Naive thymus-derived CD4-positive, alpha-beta T cell (primary cell): ENCODE measurements around the gene TMEM255A. TPM values are rescaled to one million over a fixed set of nuclear protein-coding genes. Genes with fewer than 3 reads are reported as not detected.

ENCODE experiments used
- ATAC-seq: fragments of 150-1000 bp; cut with Tn5 transposase; 2 replicates; pipeline ENCODE4 v1.10.0; 2021; ENCODE audit warnings: mild to moderate bottlenecking, moderate library complexity
- CTCF ChIA-PET: fragments of 350-600 bp; sonication (Branson Sonifier 250); formaldehyde crosslinking; loops from one replicate; lab custom pipeline; 2021; ENCODE audit warnings: antibody characterized with exemption; lab: Charles Lee
- POLR2A ChIA-PET: fragments of 350-600 bp; sonication (Branson Sonifier 250); formaldehyde crosslinking; loops from one replicate; lab custom pipeline; 2021; ENCODE audit warnings: antibody characterized with exemption, inconsistent platforms; lab: Charles Lee
- DNase-seq, 9 donors: peaks; one replicate each; pipeline versions ENCODE4 v3.0.0 to v3.0.0-alpha.2; 2020 to 2022; ENCODE audit warnings: mixed read lengths in 1 of 9
- H3K27ac ChIP-seq: one replicate; pipeline ENCODE4 v1.7.0; 2013; ENCODE audit warnings: mild to moderate bottlenecking, low read depth, low read length, moderate library complexity
- H3K27me3 ChIP-seq, 2 donors: one replicate each; pipeline ENCODE4 v1.7.0; 2013; ENCODE audit warnings: low read length in 2 of 2, mild to moderate bottlenecking in 2 of 2, moderate library complexity in 2 of 2; ENCODE audit not compliant: control insufficient read depth in 2 of 2, insufficient read depth in 2 of 2
- H3K36me3 ChIP-seq, 3 experiments: 1 replicate in 2 of 3; 2 replicates in 1 of 3; pipeline ENCODE4 v1.7.0; 2013; ENCODE audit warnings: low read length in 3 of 3, mild to moderate bottlenecking in 3 of 3, moderate library complexity in 1 of 3; ENCODE audit not compliant: insufficient read depth in 3 of 3, control insufficient read depth in 2 of 3
- H3K4me1 ChIP-seq, 2 donors: one replicate each; pipeline ENCODE4 v1.7.0; 2013; ENCODE audit warnings: low read length in 2 of 2, mild to moderate bottlenecking in 2 of 2, moderate library complexity in 1 of 2; ENCODE audit not compliant: control insufficient read depth in 2 of 2, insufficient read depth in 2 of 2
- H3K4me3 ChIP-seq: 2 replicates; pipeline ENCODE4 v1.7.0; 2013; ENCODE audit warnings: mild to moderate bottlenecking, low read length
- H3K9me3 ChIP-seq, 3 experiments: 1 replicate in 2 of 3; 2 replicates in 1 of 3; pipeline ENCODE4 v1.7.0; 2013; ENCODE audit warnings: low read length in 3 of 3; ENCODE audit not compliant: control insufficient read depth in 2 of 3
- H3K27ac Mint-ChIP-seq, 9 donors: one replicate each; pipeline ENCODE4 v1.8.0; 2020 to 2022; ENCODE audit warnings: mixed read lengths in 9 of 9, mild to moderate bottlenecking in 8 of 9, moderate library complexity in 5 of 9, inconsistent platforms in 2 of 9
- H3K27me3 Mint-ChIP-seq, 5 donors: one replicate each; pipeline ENCODE4 v1.8.0; 2021 to 2022; ENCODE audit warnings: mixed read lengths in 5 of 5, mild to moderate bottlenecking in 1 of 5
- H3K36me3 Mint-ChIP-seq, 5 donors: one replicate each; pipeline ENCODE4 v1.8.0; 2020 to 2022; ENCODE audit warnings: mixed read lengths in 5 of 5, mild to moderate bottlenecking in 3 of 5, inconsistent platforms in 1 of 5
- H3K4me1 Mint-ChIP-seq, 7 donors: one replicate each; pipeline ENCODE4 v1.8.0; 2020 to 2022; ENCODE audit warnings: mixed read lengths in 7 of 7, mild to moderate bottlenecking in 3 of 7, inconsistent platforms in 1 of 7
- H3K4me3 Mint-ChIP-seq, 10 donors: one replicate each; pipeline ENCODE4 v1.8.0; 2020 to 2022; ENCODE audit warnings: mild to moderate bottlenecking in 10 of 10, mixed read lengths in 10 of 10, moderate library complexity in 6 of 10, inconsistent platforms in 2 of 10
- H3K9me3 Mint-ChIP-seq, 11 donors: one replicate each; pipeline ENCODE4 v1.8.0; 2020 to 2022; ENCODE audit warnings: mixed read lengths in 11 of 11, mild to moderate bottlenecking in 4 of 11, inconsistent platforms in 1 of 11, moderate library complexity in 1 of 11
- intact Hi-C, 2 donors: fragments of 100-400 bp; cut with micrococcal nuclease; formaldehyde crosslinking; loops; one replicate each; pipeline ENCODE4 v1.15.1; 2023
- polyA plus RNA-seq, 2 donors: library from polyadenylated mRNA; unstranded; fragments of 300-500 nt; fragmentation: Illumina TruSeq; gene quantifications; one replicate each; pipeline ENCODE4 v1.2.3, GENCODE V29; 2021
- total RNA-seq, 6 experiments: library from RNA in 5 of 6; stranded (reverse) in 5 of 6; gene quantifications; 1 replicate in 5 of 6; 2 replicates in 1 of 6; pipeline ENCODE4 v1.2.3 and lab custom pipeline; 2021 to 2026

The TMEM255A gene
- total and polyA plus RNA-seq, 7 experiments from 2014 or later = 0.06 to 1.2 (median 0.12) TPM; not detected in 4

GRCh38 chrX:120294651-120295050 lies 16.6 kb downstream of the TMEM255A start:
- no peaks in the 10 kb centered on the region for H3K9me3 ChIP-seq
- ChIA-PET POLR2A (interaction anchor here (0.7 kb wide), 2 partner anchors 13 to 25 kb away, joined by 3 read pairs; no protein-coding TSS in a partner anchor), CTCF (interaction anchor here (1.5 kb wide), 1 partner anchor 14 kb away, joined by 6 read pairs; no protein-coding TSS in a partner anchor)
- no peak overlapping the region for H3K4me3 ChIP-seq
- no peaks in the 10 kb centered on the region for H3K27me3 Mint-ChIP-seq
- no peak for DNase-seq
- no peaks in the 10 kb centered on the region for H3K36me3 Mint-ChIP-seq
- H3K9me3 Mint-ChIP-seq = peaks cover 0 to 3% (median 0%) of the 10 kb centered on the region in 11 donors
- no peaks in the 10 kb centered on the region for H3K36me3 ChIP-seq
- H3K4me1 Mint-ChIP-seq = peaks cover 0 to 14% (median 5%) of the 10 kb centered on the region in 7 donors
- intact Hi-C loops = no loop called here
- no peaks in the 10 kb centered on the region for H3K27me3 ChIP-seq
- ATAC-seq = no peak
- no peak overlapping the region for H3K27ac ChIP-seq
- peaks cover 0 to 9% of the 10 kb centered on the region in 2 donors for H3K4me1 ChIP-seq
- no peak overlapping the region for H3K27ac Mint-ChIP-seq
- peak overlapping the region in 1 of 10 donors; percentile 8 for H3K4me3 Mint-ChIP-seq

DNA sequence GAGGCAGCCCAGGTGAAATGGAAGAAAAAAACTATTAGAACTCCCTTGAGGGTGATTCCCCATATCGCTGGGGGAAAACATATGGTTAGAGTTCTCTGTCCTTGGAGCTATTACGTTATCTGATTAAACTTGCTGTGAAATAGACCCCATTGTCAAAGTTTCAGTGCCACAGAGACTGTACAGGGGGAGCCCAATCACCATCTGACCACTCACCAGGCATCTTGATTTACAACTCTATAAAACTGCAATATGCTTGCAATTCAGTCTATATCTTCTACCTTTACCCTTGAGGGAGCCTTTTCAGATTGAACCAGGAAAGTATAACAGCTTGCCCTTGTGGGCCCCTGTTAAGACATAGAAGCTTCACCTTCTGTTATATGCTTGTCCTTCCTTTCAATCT lies 18.2 kb downstream of the TMEM255A start:
- Histone ChIP-seq H3K27ac (no peak overlapping the region), H3K4me1 (peaks cover 0 to 9% of the 10 kb centered on the region in 2 donors), H3K27me3 (no peaks in the 10 kb centered on the region), H3K4me3 (no peak overlapping the region), H3K36me3 (no peaks in the 10 kb centered on the region), H3K9me3 (no peaks in the 10 kb centered on the region)
- no peak overlapping the region for H3K27ac Mint-ChIP-seq
- H3K36me3 Mint-ChIP-seq = no peaks in the 10 kb centered on the region
- H3K9me3 Mint-ChIP-seq = peaks cover 0 to 3% (median 0%) of the 10 kb centered on the region in 11 donors
- ChIA-PET CTCF (no interaction called here), POLR2A (interaction anchor here (0.6 kb wide), 1 partner anchor 431 kb away, joined by 3 read pairs; no protein-coding TSS in a partner anchor)
- no peak overlapping the region for H3K4me3 Mint-ChIP-seq
- no peak for DNase-seq
- ATAC-seq = no peak
- H3K27me3 Mint-ChIP-seq = no peaks in the 10 kb centered on the region
- intact Hi-C loops = no loop called here
- peaks cover 0 to 14% (median 5%) of the 10 kb centered on the region in 7 donors for H3K4me1 Mint-ChIP-seq

DNA sequence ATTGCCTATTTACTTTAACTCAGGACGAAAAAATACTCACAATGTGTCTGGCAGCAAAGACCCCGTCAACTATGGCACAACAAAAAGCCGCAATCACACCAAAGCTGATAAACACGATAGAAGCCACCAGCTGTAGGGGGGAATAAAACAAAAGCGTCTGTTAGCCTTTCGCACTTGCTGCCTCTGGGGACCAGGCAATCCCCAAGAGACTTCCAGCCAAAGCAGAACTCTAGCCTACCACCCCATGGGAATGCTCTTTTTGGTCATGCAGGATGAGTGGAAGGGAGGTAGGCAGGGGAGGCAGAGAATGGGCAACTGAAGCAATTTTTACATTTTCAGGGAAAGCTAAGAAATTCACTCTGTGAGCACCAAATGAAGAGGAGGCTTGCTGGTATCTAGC lies 20.1 kb downstream of the TMEM255A start:
- Mint-ChIP-seq H3K36me3 (no peaks in the 10 kb centered on the region), H3K27me3 (no peaks in the 10 kb centered on the region), H3K27ac (no peak overlapping the region), H3K9me3 (peaks cover 0 to 3% (median 0%) of the 10 kb centered on the region in 11 donors), H3K4me3 (no peak overlapping the region), H3K4me1 (peaks cover 0 to 14% (median 5%) of the 10 kb centered on the region in 7 donors)
- ATAC-seq (no peak), DNase-seq (no peak)
- ChIA-PET POLR2A (no interaction called here), CTCF (interaction anchor here (0.7 kb wide), 1 partner anchor 40 kb away, joined by 3 read pairs; the partner anchor contains the start of gene ZBTB33)
- Histone ChIP-seq H3K4me3 (no peak overlapping the region), H3K9me3 (no peaks in the 10 kb centered on the region), H3K4me1 (peaks cover 0 to 9% of the 10 kb centered on the region in 2 donors), H3K27me3 (no peaks in the 10 kb centered on the region), H3K36me3 (no peaks in the 10 kb centered on the region), H3K27ac (no peak overlapping the region)
- intact Hi-C loops = no loop called here

DNA sequence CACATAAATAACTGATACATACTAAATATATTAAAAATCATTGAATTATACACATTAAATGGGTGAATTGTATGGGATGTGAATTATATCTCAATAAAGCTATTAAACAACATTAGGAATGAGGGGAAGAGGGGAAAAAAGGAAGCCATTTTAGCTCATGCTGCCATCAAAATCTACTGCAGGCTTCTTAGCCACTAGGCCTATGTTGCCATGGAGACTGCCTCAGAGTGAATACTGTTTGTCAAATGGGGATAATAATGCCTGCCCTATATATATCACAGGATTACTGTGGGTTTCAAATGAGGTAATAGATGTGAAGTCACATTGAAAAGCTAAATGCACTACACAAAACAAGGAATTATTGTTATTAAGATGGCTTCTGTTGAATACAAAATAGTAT lies 21.2 kb downstream of the TMEM255A start:
- Mint-ChIP-seq H3K36me3 (no peaks in the 10 kb centered on the region), H3K9me3 (peaks cover 0 to 3% (median 0%) of the 10 kb centered on the region in 11 donors), H3K27ac (no peak overlapping the region), H3K4me3 (no peak overlapping the region), H3K4me1 (peaks cover 0 to 9% (median 4%) of the 10 kb centered on the region in 7 donors), H3K27me3 (peaks cover 0 to 3% (median 0%) of the 10 kb centered on the region in 5 donors)
- DNase-seq = no peak
- Histone ChIP-seq H3K4me3 (no peak overlapping the region), H3K27me3 (no peaks in the 10 kb centered on the region), H3K9me3 (no peaks in the 10 kb centered on the region), H3K36me3 (no peaks in the 10 kb centered on the region), H3K4me1 (peaks cover 0 to 5% of the 10 kb centered on the region in 2 donors), H3K27ac (no peak overlapping the region)
- intact Hi-C loops = no loop called here
- no peak for ATAC-seq
- CTCF ChIA-PET = interaction anchor here (0.8 kb wide), 1 partner anchor 19 kb away, joined by 5 read pairs; no protein-coding TSS in a partner anchor
- POLR2A ChIA-PET = interaction anchor here (0.6 to 0.9 kb wide), 2 partner anchors 91 to 608 kb away, joined by 3 read pairs; no protein-coding TSS in a partner anchor

- no peak for ATAC-seq
These were observed 23.6 kb downstream of the TMEM255A start for GRCh38 chrX:120287513-120288112.

DNA sequence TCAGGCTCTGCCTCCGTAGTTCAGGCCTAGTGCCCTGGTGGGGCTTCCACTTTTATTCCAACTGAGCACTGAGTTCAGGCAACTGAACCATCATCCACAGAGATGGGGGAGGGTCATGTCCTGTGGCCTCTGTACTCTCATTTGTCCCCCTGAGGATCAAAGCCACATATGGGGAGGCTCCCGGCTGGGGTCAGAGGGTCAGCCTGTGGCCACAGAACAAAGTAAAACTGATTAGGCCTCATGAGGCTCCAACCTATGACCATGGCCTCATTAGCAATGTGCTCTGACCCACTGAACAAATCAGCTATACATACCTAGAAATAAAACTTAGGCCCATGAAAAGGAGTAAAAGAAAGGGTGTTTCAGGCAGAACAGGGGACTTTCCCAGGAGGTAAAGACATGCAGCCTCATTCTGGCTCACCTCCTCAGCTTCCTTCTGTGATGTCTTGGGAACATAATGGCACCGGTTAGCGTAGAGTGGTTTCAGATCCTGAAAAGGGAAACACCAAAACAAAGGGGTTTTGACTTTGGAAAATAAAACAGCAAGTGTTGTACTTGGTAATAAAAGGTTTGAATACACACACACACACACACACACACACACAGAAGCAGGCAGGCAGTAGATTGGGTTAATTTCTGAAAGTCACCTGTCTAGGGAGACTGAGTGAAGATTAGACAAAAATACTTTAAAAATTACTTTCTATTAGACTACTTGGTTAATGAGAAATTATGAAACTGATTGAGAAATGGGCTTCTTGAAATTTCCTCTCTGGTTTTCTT lies 24.3 kb downstream of the TMEM255A start:
- Histone ChIP-seq H3K4me3 (no peak overlapping the region), H3K27me3 (no peaks in the 10 kb centered on the region), H3K4me1 (no peaks in the 10 kb centered on the region), H3K36me3 (no peaks in the 10 kb centered on the region), H3K9me3 (no peaks in the 10 kb centered on the region), H3K27ac (no peak overlapping the region)
- H3K4me3 Mint-ChIP-seq = no peak overlapping the region
- H3K9me3 Mint-ChIP-seq = peaks cover 0 to 6% (median 0%) of the 10 kb centered on the region in 11 donors
- H3K27ac Mint-ChIP-seq = peak overlapping the region in 1 of 9 donors; percentile 19
- H3K4me1 Mint-ChIP-seq = no peaks in the 10 kb centered on the region
- H3K27me3 Mint-ChIP-seq = peaks cover 0 to 16% (median 6%) of the 10 kb centered on the region in 5 donors
- CTCF ChIA-PET = no interaction called here
- intact Hi-C loops = no loop called here
- POLR2A ChIA-PET = no interaction called here
- DNase-seq (no peak), ATAC-seq (no peak)
- H3K36me3 Mint-ChIP-seq = peaks cover 0 to 6% (median 0%) of the 10 kb centered on the region in 5 donors

More at GRCh38 chrX:120287513-120288112, 23.6 kb downstream of the TMEM255A start:
- peaks cover 0 to 6% (median 0%) of the 10 kb centered on the region in 11 donors for H3K9me3 Mint-ChIP-seq
- no peak for DNase-seq
- Histone ChIP-seq H3K4me1 (no peaks in the 10 kb centered on the region), H3K9me3 (no peaks in the 10 kb centered on the region), H3K4me3 (no peak overlapping the region), H3K27me3 (no peaks in the 10 kb centered on the region), H3K27ac (no peak overlapping the region), H3K36me3 (no peaks in the 10 kb centered on the region)
- no peaks in the 10 kb centered on the region for H3K4me1 Mint-ChIP-seq
- no peak overlapping the region for H3K4me3 Mint-ChIP-seq
- H3K27me3 Mint-ChIP-seq = peaks cover 0 to 16% (median 6%) of the 10 kb centered on the region in 5 donors
- ChIA-PET POLR2A (no interaction called here), CTCF (no interaction called here)
- peak overlapping the region in 1 of 9 donors; percentile 19 for H3K27ac Mint-ChIP-seq
- intact Hi-C loops = no loop called here
- H3K36me3 Mint-ChIP-seq = peaks cover 0 to 6% (median 0%) of the 10 kb centered on the region in 5 donors
